ENCODE results near the gene RIMBP3B. TPM values are rescaled to one million over a fixed set of nuclear protein-coding genes. Genes with fewer than 3 reads are reported as not detected.
"Not testable (repeated sequence)": the region's sequence is repeated elsewhere in the genome, so short reads cannot be mapped to it uniquely, and the experiment has no call there.

Gene RIMBP3B
- total RNA-seq, 4 donors from 2014 or later, result 0.13 TPM; not detected in 3

GRCh38 chr22:21390013-21390412 lies 6.5 kb downstream of the RIMBP3B start:
- H3K36me3 ChIP-seq; H3K9me3 ChIP-seq; H3K27ac ChIP-seq; H3K4me1 ChIP-seq; H3K4me3 ChIP-seq; DNase-seq (ENCODE audit: low spot score in 2 of 2); H3K27me3 ChIP-seq: not testable (repeated sequence)
- no CpG with 5 or more reads among the region's 9 CpGs for WGBS

DNA sequence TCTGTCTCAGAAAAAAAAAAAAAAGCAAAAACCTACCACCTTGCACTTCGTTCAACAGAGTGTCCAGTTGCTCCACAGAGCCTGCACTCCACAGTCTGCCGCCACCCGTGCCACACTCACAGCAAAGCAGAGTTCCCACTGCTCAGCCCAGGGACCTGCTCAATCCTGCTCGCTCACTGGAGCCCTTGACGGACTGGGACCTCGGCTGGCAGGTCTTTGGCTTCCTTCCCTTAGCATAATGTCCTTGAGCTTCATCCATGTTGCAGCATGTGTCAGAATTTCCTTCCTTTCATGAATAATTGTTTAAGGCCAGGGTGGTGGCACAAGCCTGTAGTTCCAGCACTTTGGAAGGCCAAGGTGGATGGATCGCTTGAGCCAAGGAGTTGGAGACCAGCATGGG lies 11.1 kb downstream of the RIMBP3B start:
- not testable (repeated sequence) for H3K36me3 ChIP-seq; DNase-seq (ENCODE audit: low spot score in 2 of 2)

GRCh38 chr22:21401197-21401969 lies 17.8 kb downstream of the RIMBP3B start:
- not testable (repeated sequence) for H3K27me3 ChIP-seq; DNase-seq (ENCODE audit: low spot score in 2 of 2); H3K36me3 ChIP-seq; H3K9me3 ChIP-seq; H3K4me3 ChIP-seq; H3K4me1 ChIP-seq; H3K27ac ChIP-seq
- no CpG with 5 or more reads among the region's 21 CpGs for WGBS

More for the DNA sequence above, 11.1 kb downstream of the RIMBP3B start:
- H3K27ac ChIP-seq, H3K4me3 ChIP-seq, H3K27me3 ChIP-seq, H3K9me3 ChIP-seq, H3K4me1 ChIP-seq: not testable (repeated sequence)
- no CpG with 5 or more reads among the region's 7 CpGs for WGBS

- WGBS, result 100% methylated on average over 1 of the region's 5 CpGs
- H3K27me3 ChIP-seq, result not testable (repeated sequence)
Observed at GRCh38 chr22:21402763-21403314, 19.3 kb downstream of the RIMBP3B start.

GRCh38 chr22:21407139-21407538 lies 23.6 kb downstream of the RIMBP3B start:
- H3K4me3 ChIP-seq; H3K27me3 ChIP-seq; H3K36me3 ChIP-seq; H3K9me3 ChIP-seq; H3K4me1 ChIP-seq; DNase-seq (ENCODE audit: low spot score in 2 of 2); H3K27ac ChIP-seq: not testable (repeated sequence)
- WGBS, result 100% methylated on average over 1 of the region's 1 CpG

More at GRCh38 chr22:21402763-21403314, 19.3 kb downstream of the RIMBP3B start:
- not testable (repeated sequence) for H3K36me3 ChIP-seq; H3K4me3 ChIP-seq; DNase-seq (ENCODE audit: low spot score in 2 of 2); H3K9me3 ChIP-seq; H3K4me1 ChIP-seq; H3K27ac ChIP-seq

- not testable (repeated sequence) for H3K36me3 ChIP-seq, H3K27ac ChIP-seq
- 86% methylated on average over 1 of the region's 4 CpGs for WGBS
Observed at GRCh38 chr22:21407792-21408191, 24.2 kb downstream of the RIMBP3B start.

DNA sequence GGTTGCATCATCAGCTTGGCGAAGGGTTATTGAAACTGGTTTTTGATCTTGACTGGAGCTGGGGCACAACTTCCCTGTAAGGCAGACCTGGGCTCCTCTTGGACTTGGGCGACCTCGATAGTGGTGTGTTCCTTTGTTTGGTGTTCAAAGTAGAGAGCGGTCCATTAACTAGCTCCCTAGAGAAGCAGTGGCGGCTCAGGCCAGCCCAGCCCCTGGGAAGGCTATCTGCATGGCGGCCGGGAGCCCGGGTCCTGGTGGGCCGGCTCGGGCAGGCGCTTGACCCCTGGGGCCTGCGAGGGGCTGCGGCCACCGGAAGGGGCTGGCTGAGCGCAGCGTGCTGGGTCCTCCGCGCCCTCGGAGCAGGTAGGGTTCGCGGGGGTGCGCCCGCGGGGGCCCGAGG lies 32.8 kb downstream of the RIMBP3B start:
- DNase-seq (ENCODE audit: low spot score in 2 of 2); H3K36me3 ChIP-seq; H3K27ac ChIP-seq; H3K9me3 ChIP-seq; H3K4me1 ChIP-seq; H3K27me3 ChIP-seq; H3K4me3 ChIP-seq: not testable (repeated sequence)
- WGBS, result no CpG with 5 or more reads among the region's 25 CpGs

More at GRCh38 chr22:21407792-21408191, 24.2 kb downstream of the RIMBP3B start:
- not testable (repeated sequence) for H3K9me3 ChIP-seq; H3K4me1 ChIP-seq; H3K4me3 ChIP-seq; H3K27me3 ChIP-seq; DNase-seq (ENCODE audit: low spot score in 2 of 2)

GRCh38 chr22:21417227-21417746 lies 33.7 kb downstream of the RIMBP3B start, which contains the start of gene HIC2:
Gene HIC2, plus strand, starts transcription at chr22:21417371. Its CDS starts 25,461 bp downstream, at chr22:21442832.
- WGBS, result no CpG with 5 or more reads among the region's 81 CpGs
- H3K9me3 ChIP-seq; H3K36me3 ChIP-seq; H3K27ac ChIP-seq; H3K27me3 ChIP-seq; DNase-seq (ENCODE audit: low spot score in 2 of 2); H3K4me1 ChIP-seq: not testable (repeated sequence)
- peak within 1 kb of the TSS; percentile 48 for H3K4me3 ChIP-seq

DNA sequence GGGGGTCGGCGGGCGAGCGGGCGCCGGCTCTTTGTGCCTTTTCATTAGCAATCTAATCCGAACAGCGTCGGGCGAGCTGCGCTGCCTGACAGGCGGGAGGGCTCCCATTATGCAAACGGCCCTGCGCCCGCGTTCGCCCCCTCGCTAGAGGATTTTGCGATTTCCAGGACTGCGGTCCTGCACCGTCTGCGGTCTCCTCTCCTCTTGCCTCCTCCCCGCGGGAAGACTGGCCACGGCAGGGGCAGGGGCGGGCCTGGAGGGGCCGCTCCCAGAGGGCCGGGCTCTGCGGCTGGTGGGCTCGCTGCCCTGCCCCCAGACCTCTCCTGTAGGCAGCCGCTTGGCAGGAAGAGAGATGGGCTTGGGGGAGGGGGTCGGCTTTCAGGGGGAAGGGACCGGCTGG lies 34.3 kb downstream of the RIMBP3B start:
- DNase-seq (ENCODE audit: low spot score in 2 of 2), result peak in 1 of 2 donors; percentile 82

DNA sequence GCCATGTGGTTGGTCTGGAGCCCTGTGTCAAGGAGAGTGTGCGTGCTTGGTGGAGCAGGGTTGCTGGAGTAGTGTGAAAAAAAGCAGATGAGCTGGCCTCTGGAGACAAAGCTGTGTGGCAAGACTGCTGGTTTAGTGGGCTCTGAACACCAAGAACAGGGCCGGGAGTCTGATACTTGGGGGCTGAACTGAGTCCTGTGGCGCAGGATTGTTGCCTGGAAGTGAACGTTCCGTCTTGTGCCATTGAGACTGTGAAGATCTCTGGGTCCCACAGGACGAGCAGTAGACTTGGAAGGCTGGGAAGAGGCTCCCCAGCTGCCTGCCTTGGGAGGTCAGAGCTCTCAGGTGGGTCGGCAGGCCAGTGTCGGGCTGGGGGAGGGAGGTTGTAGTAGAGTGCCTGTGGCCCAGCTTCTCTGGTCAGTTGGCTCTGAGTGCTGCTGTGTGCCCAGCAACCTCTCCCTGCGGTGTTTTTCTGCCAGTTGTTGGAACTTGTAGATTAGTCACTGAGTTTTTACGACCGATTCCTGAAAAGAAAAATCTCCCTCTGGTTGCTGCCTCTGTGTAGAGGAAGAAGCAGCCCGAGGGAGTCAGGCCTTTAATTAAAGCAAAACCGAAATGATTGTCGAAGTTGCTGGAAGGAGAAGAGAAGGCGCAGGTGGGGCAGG lies 35.6 kb downstream of the RIMBP3B start:
- H3K27me3 ChIP-seq, H3K36me3 ChIP-seq, H3K4me3 ChIP-seq, H3K27ac ChIP-seq, H3K4me1 ChIP-seq, H3K9me3 ChIP-seq: not testable (repeated sequence)
- peak in 1 of 2 donors; percentile 48 for DNase-seq (ENCODE audit: low spot score in 2 of 2)
- no CpG with 5 or more reads among the region's 15 CpGs for WGBS

More for the DNA sequence above, 34.3 kb downstream of the RIMBP3B start:
- not testable (repeated sequence) for H3K27me3 ChIP-seq, H3K27ac ChIP-seq, H3K36me3 ChIP-seq, H3K9me3 ChIP-seq, H3K4me1 ChIP-seq
- peak overlapping the region; percentile 48 for H3K4me3 ChIP-seq
- WGBS, result no CpG with 5 or more reads among the region's 33 CpGs

GRCh38 chr22:21420180-21420763 lies 36.7 kb downstream of the RIMBP3B start:
- H3K4me3 ChIP-seq; H3K9me3 ChIP-seq; H3K27me3 ChIP-seq; H3K4me1 ChIP-seq; H3K27ac ChIP-seq; H3K36me3 ChIP-seq; DNase-seq (ENCODE audit: low spot score in 2 of 2): not testable (repeated sequence)
- WGBS, result 25% methylated on average over 3 of the region's 19 CpGs

- not testable (repeated sequence) for H3K27me3 ChIP-seq; H3K4me3 ChIP-seq; H3K36me3 ChIP-seq; H3K27ac ChIP-seq; H3K9me3 ChIP-seq; H3K4me1 ChIP-seq; DNase-seq (ENCODE audit: low spot score in 2 of 2)
- no CpG with 5 or more reads among the region's 12 CpGs for WGBS
Observed at GRCh38 chr22:21424084-21424709, 40.6 kb downstream of the RIMBP3B start.
